ENCODE measurements around the gene ROBO2.

The ROBO2 gene

GRCh38 chr3:77191014-77191413 lies 151.1 kb downstream of the ROBO2 start:
- DNase-seq (ENCODE audit: low read depth) = no peak
- H3K4me3 ChIP-seq (replicated peaks; ENCODE audit: low read depth, low read length) = no peak overlapping the region
- no peak for TF ChIP-seq CTCF (IDR thresholded peaks at IDR 0.05; ENCODE audit: low read length, missing control alignments)

- no peak for TF ChIP-seq CTCF (IDR thresholded peaks at IDR 0.05; ENCODE audit: low read length, missing control alignments)
Observed at GRCh38 chr3:77191640-77192039, 151.7 kb downstream of the ROBO2 start.

GRCh38 chr3:77195766-77196545 lies 156.1 kb downstream of the ROBO2 start:
- no peak for DNase-seq (ENCODE audit: low read depth)
- no peak overlapping the region for H3K4me3 ChIP-seq (replicated peaks; ENCODE audit: low read depth, low read length)
- no peak for TF ChIP-seq CTCF (IDR thresholded peaks at IDR 0.05; ENCODE audit: low read length, missing control alignments)

More at GRCh38 chr3:77191640-77192039, 151.7 kb downstream of the ROBO2 start:
- no peak overlapping the region for H3K4me3 ChIP-seq (replicated peaks; ENCODE audit: low read depth, low read length)
- DNase-seq (ENCODE audit: low read depth) = no peak

- no peak for TF ChIP-seq CTCF (IDR thresholded peaks at IDR 0.05; ENCODE audit: low read length, missing control alignments)
- DNase-seq (ENCODE audit: low read depth) = no peak
- H3K4me3 ChIP-seq (replicated peaks; ENCODE audit: low read depth, low read length) = no peak overlapping the region
Observed at GRCh38 chr3:77197408-77197807, 157.5 kb downstream of the ROBO2 start.

GRCh38 chr3:77203851-77204250 lies 164.0 kb downstream of the ROBO2 start:
- no peak for TF ChIP-seq CTCF (IDR thresholded peaks at IDR 0.05; ENCODE audit: low read length, missing control alignments)
- DNase-seq (ENCODE audit: low read depth) = no peak
- H3K4me3 ChIP-seq (replicated peaks; ENCODE audit: low read depth, low read length) = no peak overlapping the region

- no peak for TF ChIP-seq CTCF (IDR thresholded peaks at IDR 0.05; ENCODE audit: low read length, missing control alignments)
- H3K4me3 ChIP-seq (replicated peaks; ENCODE audit: low read depth, low read length) = no peak overlapping the region
- no peak for DNase-seq (ENCODE audit: low read depth)
Observed at GRCh38 chr3:77204788-77205187, 164.9 kb downstream of the ROBO2 start.

- no peak for TF ChIP-seq CTCF (IDR thresholded peaks at IDR 0.05; ENCODE audit: low read length, missing control alignments)
- no peak overlapping the region for H3K4me3 ChIP-seq (replicated peaks; ENCODE audit: low read depth, low read length)
- DNase-seq (ENCODE audit: low read depth) = no peak
Observed at GRCh38 chr3:77207753-77208152, 167.9 kb downstream of the ROBO2 start.

Data from fibroblast of pulmonary artery (primary cell).